Measurements from ENCODE around the gene TMEM115. TPM values are rescaled to one million over a fixed set of nuclear protein-coding genes. Genes with fewer than 3 reads are reported as not detected.

Gene TMEM115
- total and polyA plus RNA-seq, 9 of the 15 experiments (the other 6 are each of a cell fraction or from before 2014, with no cell fraction given) = 1.6 to 26.9 (median 14.1) TPM

GRCh38 chr3:50333744-50334328 is 25.5 kb downstream of the TMEM115 start:
- Histone ChIP-seq H3K9ac (ENCODE audit: insufficient read depth in 1 of 2, low read depth in 2 of 2, low read length in 2 of 2) (peak overlapping the region in 1 of 2 experiments; percentile 76; a peak in 3 of 4 replicates), H4K20me1 (replicated peaks; ENCODE audit: control insufficient read depth, insufficient read depth, low read length) (peaks cover 18% of the 10 kb centered on the region), H3K27ac (ENCODE audit: extremely low read depth, low read depth, low read length) (peak overlapping the region; percentile 49; the same call in 2 of the 3 replicates), H3K4me3 (no peak overlapping the region), H3K4me1 (replicated peaks in 1 of 2; ENCODE audit: control insufficient read depth in 2 of 2, insufficient read depth in 2 of 2, low read length in 2 of 2) (peaks cover 20 to 32% of the 10 kb centered on the region in 2 experiments; a peak in 4 of 5 replicates), H2AFZ (ENCODE audit: low read depth, low read length) (no peak overlapping the region), H3K79me2 (ENCODE audit: control insufficient read depth, insufficient read depth, low read length) (peaks cover 64% of the 10 kb centered on the region), H3K9me3 (replicated peaks; ENCODE audit: control insufficient read depth, insufficient read depth, low read depth, low read length) (no peaks in the 10 kb centered on the region), H3K36me3 (ENCODE audit: control insufficient read depth, insufficient read depth, low read length) (peaks cover 70% of the 10 kb centered on the region; the same call in 2 of the 3 replicates), H3K9me1 (ENCODE audit: control insufficient read depth, insufficient read depth, low read length) (peaks cover 4% of the 10 kb centered on the region), H3K4me2 (ENCODE audit: insufficient read depth, low read length) (no peak overlapping the region), H3K27me3 (ENCODE audit: control insufficient read depth in 2 of 2, insufficient read depth in 2 of 2, low read length in 2 of 2) (no peaks in the 10 kb centered on the region)
- intact Hi-C loops (cut with micrococcal nuclease) (no loop called here), in situ Hi-C loops (cut with MboI) (no loop called here)
- CTCF ChIA-PET (ENCODE audit: low intra/inter-chr PET ratio) = no interaction called here
- WGBS (ENCODE audit: insufficient coverage, low coverage, missing lambda C conversion rate) = 53% methylated on average over 8 of the region's 12 CpGs
- ATAC-seq = no peak
- POLR2A ChIA-PET = interaction anchor here (0.6 to 1.0 kb wide), 3 partner anchors 16 to 98 kb away, joined by 3 to 4 read pairs (median 3); no protein-coding TSS in a partner anchor
- no peak for DNase-seq (ENCODE audit: extremely low read depth in 1 of 4, low spot score in 3 of 4)
- no TSS peak for BruUV-seq (replicated peaks)
- no peak for FAIRE-seq
- TF ChIP-seq RBM14 (IDR thresholded peaks at IDR 0.05; ENCODE audit: borderline replicate concordance, insufficient read depth, low read depth, low read length) = no peak

- H4K20me1 ChIP-seq (replicated peaks; ENCODE audit: control insufficient read depth, insufficient read depth, low read length) = peaks cover 18% of the 10 kb centered on the region
- in situ Hi-C loops (cut with MboI) = no loop called here
These were observed 27.9 kb downstream of the TMEM115 start for GRCh38 chr3:50331364-50331907.

More at GRCh38 chr3:50331364-50331907, 27.9 kb downstream of the TMEM115 start:
- H2AFZ ChIP-seq (ENCODE audit: low read depth, low read length) = no peak overlapping the region
- POLR2A ChIA-PET = interaction anchor here (1.1 kb wide), 1 partner anchor 23 kb away, joined by 5 read pairs; no protein-coding TSS in a partner anchor
- peaks cover 71% of the 10 kb centered on the region; the same call in 2 of the 3 replicates for H3K36me3 ChIP-seq (ENCODE audit: control insufficient read depth, insufficient read depth, low read length)
- H3K9me1 ChIP-seq (ENCODE audit: control insufficient read depth, insufficient read depth, low read length) = peaks cover 4% of the 10 kb centered on the region
- no peak overlapping the region for H3K4me2 ChIP-seq (ENCODE audit: insufficient read depth, low read length)
- FAIRE-seq = no peak
- 98% methylated on average over 12 of the region's 19 CpGs for WGBS (ENCODE audit: insufficient coverage, low coverage, missing lambda C conversion rate)
- no peak for DNase-seq (ENCODE audit: extremely low read depth in 1 of 4, low spot score in 3 of 4)
- no peaks in the 10 kb centered on the region for H3K27me3 ChIP-seq (ENCODE audit: control insufficient read depth in 2 of 2, insufficient read depth in 2 of 2, low read length in 2 of 2)
- peaks cover 57% of the 10 kb centered on the region for H3K79me2 ChIP-seq (ENCODE audit: control insufficient read depth, insufficient read depth, low read length)
- no peak for ATAC-seq
- no peaks in the 10 kb centered on the region for H3K9me3 ChIP-seq (replicated peaks; ENCODE audit: control insufficient read depth, insufficient read depth, low read depth, low read length)
- H3K4me1 ChIP-seq (replicated peaks in 1 of 2; ENCODE audit: control insufficient read depth in 2 of 2, insufficient read depth in 2 of 2, low read length in 2 of 2) = peaks cover 17 to 26% of the 10 kb centered on the region in 2 experiments; a peak in 4 of 5 replicates
- CTCF ChIA-PET (ENCODE audit: low intra/inter-chr PET ratio) = no interaction called here
- no peak overlapping the region for H3K4me3 ChIP-seq
- peak overlapping the region in 1 of 2 experiments; percentile 48; a peak in 2 of 4 replicates for H3K9ac ChIP-seq (ENCODE audit: insufficient read depth in 1 of 2, low read depth in 2 of 2, low read length in 2 of 2)
- TF ChIP-seq RBFOX2 (IDR thresholded peaks at IDR 0.05; ENCODE audit: low read depth, low read length) = peak; percentile 35
- TF ChIP-seq SRSF7 (optimal IDR thresholded peaks at IDR 0.05; ENCODE audit: low read depth, low read length) = no peak
- TF ChIP-seq POLR2G (IDR thresholded peaks at IDR 0.05; ENCODE audit: low read depth, low read length) = 0 out of 2 replicates have a peak, but pooled peaks have one; percentile 44
- intact Hi-C loops (cut with micrococcal nuclease) = no loop called here
- H3K27ac ChIP-seq (ENCODE audit: extremely low read depth, low read depth, low read length) = no peak overlapping the region
- BruUV-seq (replicated peaks) = no TSS peak
